GM12891 (cell line): Measurements from ENCODE around the gene RASEF.
A peak's percentile ranks its signal among the peaks of the same experiment; 100 is the strongest.

ENCODE experiments used
- DNase-seq: peaks from one replicate; pipeline ENCODE4 v3.0.0; 2011; ENCODE audit warnings: low spot score; ENCODE audit not compliant: insufficient read length
- FAIRE-seq: peaks from 2 replicates; lab custom pipeline; 2011; peaks lifted over from hg19 to GRCh38; lab: Jason Lieb, UNC
- PAX5 ChIP-seq: IDR thresholded peaks from 2 replicates; pipeline ENCODE4 v1.6.1; 2011; ENCODE audit warnings: low read length, moderate library complexity, mild to moderate bottlenecking; ENCODE audit not compliant: insufficient read depth, severe bottlenecking
- POLR2A ChIP-seq: IDR thresholded peaks from 2 replicates; pipeline ENCODE4 v1.6.1; 2011; ENCODE audit warnings: low read depth, low read length, control low read depth
- POLR2AphosphoS5 ChIP-seq: IDR thresholded peaks from 2 replicates; pipeline ENCODE4 v1.6.1; 2011; ENCODE audit warnings: low read depth, low read length, control low read depth
- POU2F2 ChIP-seq: IDR thresholded peaks from 2 replicates; pipeline ENCODE4 v1.6.1; 2011; ENCODE audit warnings: low read depth, mild to moderate bottlenecking, control low read depth, low read length, moderate library complexity
- SPI1 ChIP-seq: IDR thresholded peaks from 2 replicates; pipeline ENCODE4 v1.6.1; 2011; ENCODE audit warnings: low read depth, low read length, control low read depth
- TAF1 ChIP-seq: IDR thresholded peaks from 2 replicates; pipeline ENCODE4 v1.6.1; 2011; ENCODE audit warnings: low read depth, low read length, control low read depth

Gene RASEF

GRCh38 chr9:82987370-82988189, 75.4 kb downstream of the RASEF start:
- DNase-seq (no peak), FAIRE-seq (no peak)
- TF ChIP-seq SPI1 (no peak), PAX5 (no peak), POU2F2 (no peak), POLR2AphosphoS5 (no peak), TAF1 (no peak), POLR2A (no peak)

- no peak for DNase-seq
- no peak for TF ChIP-seq POLR2A
- TF ChIP-seq PAX5, result no peak
- no peak for TF ChIP-seq POLR2AphosphoS5
- TF ChIP-seq POU2F2, result no peak
- TF ChIP-seq SPI1, result no peak
- no peak for TF ChIP-seq TAF1
These were observed 81.4 kb downstream of the RASEF start for GRCh38 chr9:82981552-82981951.

GRCh38 chr9:82975176-82975575, 87.8 kb downstream of the RASEF start:
- TF ChIP-seq SPI1 (no peak), POLR2A (no peak), POLR2AphosphoS5 (no peak), POU2F2 (no peak), TAF1 (no peak), PAX5 (no peak)
- DNase-seq, result no peak
- FAIRE-seq, result no peak

More at GRCh38 chr9:82981552-82981951, 81.4 kb downstream of the RASEF start:
- no peak for FAIRE-seq

GRCh38 chr9:82972446-82972845, 90.5 kb downstream of the RASEF start:
- DNase-seq (no peak), FAIRE-seq (no peak)
- TF ChIP-seq TAF1 (no peak), PAX5 (no peak), POU2F2 (no peak), SPI1 (no peak), POLR2AphosphoS5 (no peak), POLR2A (no peak)

- FAIRE-seq, result no peak
- TF ChIP-seq POLR2AphosphoS5 (no peak), TAF1 (no peak), PAX5 (no peak), POLR2A (no peak), SPI1 (no peak), POU2F2 (no peak)
These were observed 92.6 kb downstream of the RASEF start for GRCh38 chr9:82970359-82970758.

GRCh38 chr9:82969291-82969690, 93.7 kb downstream of the RASEF start:
- no peak for DNase-seq
- no peak for FAIRE-seq
- no peak for TF ChIP-seq TAF1
- no peak for TF ChIP-seq POLR2A
- TF ChIP-seq SPI1, result no peak
- TF ChIP-seq POU2F2, result no peak
- no peak for TF ChIP-seq POLR2AphosphoS5
- TF ChIP-seq PAX5, result no peak

More at GRCh38 chr9:82970359-82970758, 92.6 kb downstream of the RASEF start:
- DNase-seq, result no peak

- FAIRE-seq (no peak), DNase-seq (no peak)
- TF ChIP-seq SPI1, result no peak
- no peak for TF ChIP-seq POLR2AphosphoS5
- no peak for TF ChIP-seq POLR2A
- TF ChIP-seq PAX5, result no peak
- TF ChIP-seq POU2F2, result no peak
- TF ChIP-seq TAF1, result no peak
These were observed 94.1 kb downstream of the RASEF start for GRCh38 chr9:82968816-82969215.

GRCh38 chr9:82968388-82968787, 94.6 kb downstream of the RASEF start:
- no peak for TF ChIP-seq POLR2AphosphoS5
- TF ChIP-seq SPI1, result no peak
- no peak for TF ChIP-seq POLR2A
- no peak for TF ChIP-seq POU2F2
- no peak for TF ChIP-seq PAX5
- TF ChIP-seq TAF1, result no peak
- FAIRE-seq, result no peak
- no peak for DNase-seq

- no peak for TF ChIP-seq PAX5
- TF ChIP-seq SPI1, result no peak
- no peak for TF ChIP-seq TAF1
- TF ChIP-seq POLR2AphosphoS5, result no peak
- TF ChIP-seq POLR2A, result no peak
- no peak for TF ChIP-seq POU2F2
- FAIRE-seq (peak; percentile 31), DNase-seq (peak; percentile 20)
These were observed 101.3 kb downstream of the RASEF start for GRCh38 chr9:82961504-82962125.
